GM10266 (cell line): ENCODE measurements around the gene PTPRN2.

ENCODE experiments used
- DNase-seq: peaks from one replicate; pipeline ENCODE4 v3.0.0; 2012; ENCODE audit errors: extremely low spot score
- TF ChIP-seq, protein P1 (sequence below): IDR thresholded peaks from 2 replicates; pipeline ENCODE4 v1.5.1; 2012; ENCODE audit warnings: mild to moderate bottlenecking, low read depth; ENCODE audit not compliant: control insufficient read depth, insufficient read depth; ENCODE audit errors: missing control alignments

Gene PTPRN2

DNA sequence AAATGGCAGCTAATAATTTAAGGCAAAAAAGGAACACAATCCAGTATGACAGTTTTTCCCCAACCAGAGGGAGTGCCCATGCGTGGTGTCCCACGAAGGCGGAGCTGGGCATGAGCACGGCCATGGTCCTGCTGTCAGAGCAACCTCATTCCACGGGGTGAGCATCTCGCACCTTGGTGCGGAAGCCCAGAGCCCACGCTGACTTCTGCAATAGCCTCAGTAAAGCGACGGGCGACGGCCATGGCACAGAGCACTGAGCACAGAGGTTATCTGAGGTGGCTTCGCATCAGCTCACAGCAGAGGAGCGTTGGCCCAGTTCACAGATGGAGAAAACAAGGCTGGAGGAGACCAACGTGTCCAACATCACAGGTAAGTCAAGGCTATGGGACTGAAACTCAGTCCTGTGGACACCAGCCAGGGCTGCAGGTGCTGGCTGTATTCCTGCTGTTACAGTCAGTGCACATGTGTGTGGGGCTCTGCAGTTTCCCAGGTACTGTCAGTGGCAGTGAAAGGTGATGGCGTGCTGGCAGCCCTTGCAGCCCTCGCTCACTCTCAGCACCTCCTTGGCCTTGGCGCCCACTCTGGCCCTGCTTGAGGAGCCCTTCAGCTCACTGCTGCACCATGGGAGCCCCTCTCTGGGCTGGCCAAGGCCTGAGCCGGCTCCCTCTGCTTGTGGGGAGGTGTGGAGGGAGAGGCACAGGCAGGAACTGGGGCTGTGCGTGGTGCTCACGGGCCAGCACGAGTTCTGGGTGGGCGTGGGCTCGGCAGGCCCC, 525.6 kb downstream of the PTPRN2 start:
- TF ChIP-seq, protein P1, sequence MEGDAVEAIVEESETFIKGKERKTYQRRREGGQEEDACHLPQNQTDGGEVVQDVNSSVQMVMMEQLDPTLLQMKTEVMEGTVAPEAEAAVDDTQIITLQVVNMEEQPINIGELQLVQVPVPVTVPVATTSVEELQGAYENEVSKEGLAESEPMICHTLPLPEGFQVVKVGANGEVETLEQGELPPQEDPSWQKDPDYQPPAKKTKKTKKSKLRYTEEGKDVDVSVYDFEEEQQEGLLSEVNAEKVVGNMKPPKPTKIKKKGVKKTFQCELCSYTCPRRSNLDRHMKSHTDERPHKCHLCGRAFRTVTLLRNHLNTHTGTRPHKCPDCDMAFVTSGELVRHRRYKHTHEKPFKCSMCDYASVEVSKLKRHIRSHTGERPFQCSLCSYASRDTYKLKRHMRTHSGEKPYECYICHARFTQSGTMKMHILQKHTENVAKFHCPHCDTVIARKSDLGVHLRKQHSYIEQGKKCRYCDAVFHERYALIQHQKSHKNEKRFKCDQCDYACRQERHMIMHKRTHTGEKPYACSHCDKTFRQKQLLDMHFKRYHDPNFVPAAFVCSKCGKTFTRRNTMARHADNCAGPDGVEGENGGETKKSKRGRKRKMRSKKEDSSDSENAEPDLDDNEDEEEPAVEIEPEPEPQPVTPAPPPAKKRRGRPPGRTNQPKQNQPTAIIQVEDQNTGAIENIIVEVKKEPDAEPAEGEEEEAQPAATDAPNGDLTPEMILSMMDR = no peak
- DNase-seq = no peak

DNA sequence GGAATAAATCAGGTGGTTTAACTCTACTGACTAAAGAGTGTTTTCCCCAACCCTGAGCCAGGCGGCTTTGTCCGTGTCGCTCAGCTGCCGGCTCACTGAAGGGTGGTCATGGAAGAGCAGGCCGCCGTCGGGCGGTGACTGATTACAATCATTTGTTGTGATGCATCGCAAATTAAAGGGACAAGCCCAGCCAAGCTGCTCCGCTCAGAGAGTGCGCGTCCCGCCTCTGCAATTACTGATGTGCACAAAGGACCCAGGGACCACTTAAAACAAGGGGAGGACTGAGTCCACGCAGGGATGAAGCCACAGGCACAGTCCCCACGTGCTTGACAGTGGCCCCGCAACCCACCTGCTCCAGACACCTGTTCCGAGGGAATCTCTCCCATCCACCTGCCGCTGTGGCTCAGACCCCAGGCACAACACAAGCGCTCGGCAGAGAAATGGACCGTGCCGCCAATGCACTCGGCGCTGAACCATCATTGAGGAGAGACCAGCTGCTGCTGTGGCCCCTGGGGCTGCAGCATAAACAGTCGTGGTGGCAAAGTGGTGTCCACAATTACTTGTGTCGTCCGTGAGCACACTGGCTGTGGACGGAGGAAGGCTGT, 526.5 kb downstream of the PTPRN2 start:
- TF ChIP-seq, protein P1 = no peak
- no peak for DNase-seq

DNA sequence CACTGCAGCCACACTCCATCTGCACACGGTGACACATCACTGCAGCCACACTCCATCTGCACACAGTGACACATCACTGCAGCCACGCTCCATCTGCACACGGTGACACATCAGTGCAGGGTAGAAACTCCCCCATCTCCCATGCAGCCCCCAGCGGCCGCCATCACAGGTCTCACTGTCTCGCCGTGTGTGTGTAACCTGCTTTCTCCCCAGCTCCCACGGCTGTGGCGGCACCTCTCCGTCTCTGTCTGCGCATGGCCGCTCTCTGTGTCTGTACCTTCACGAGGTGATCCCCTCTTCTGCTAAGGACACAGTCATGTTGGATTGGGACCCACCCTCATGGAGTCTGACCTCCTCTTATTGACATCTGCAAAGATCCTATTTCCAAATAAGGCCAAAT, 527.4 kb downstream of the PTPRN2 start:
- DNase-seq = no peak
- TF ChIP-seq, protein P1 = no peak

DNA sequence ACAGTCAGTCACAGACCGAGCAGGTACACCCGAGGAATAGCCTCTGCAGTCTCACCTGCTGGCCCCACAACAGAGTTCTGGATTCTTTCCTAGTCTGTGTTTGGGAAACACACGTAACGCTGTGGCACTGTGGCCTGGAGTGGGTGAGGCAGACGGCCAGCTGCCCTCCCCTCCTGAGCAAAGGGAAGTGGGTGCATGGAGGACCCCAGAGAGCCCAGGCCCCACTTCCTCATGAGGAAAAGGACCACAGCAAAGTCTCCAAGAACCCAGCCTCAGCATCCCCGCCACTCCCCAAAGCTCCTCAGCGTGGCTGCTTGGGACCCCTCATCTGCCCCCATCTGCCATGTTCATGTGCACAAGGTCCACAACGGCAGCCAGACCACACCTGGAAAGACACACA, 530.2 kb downstream of the PTPRN2 start:
- TF ChIP-seq, protein P1 = no peak
- DNase-seq = no peak

DNA sequence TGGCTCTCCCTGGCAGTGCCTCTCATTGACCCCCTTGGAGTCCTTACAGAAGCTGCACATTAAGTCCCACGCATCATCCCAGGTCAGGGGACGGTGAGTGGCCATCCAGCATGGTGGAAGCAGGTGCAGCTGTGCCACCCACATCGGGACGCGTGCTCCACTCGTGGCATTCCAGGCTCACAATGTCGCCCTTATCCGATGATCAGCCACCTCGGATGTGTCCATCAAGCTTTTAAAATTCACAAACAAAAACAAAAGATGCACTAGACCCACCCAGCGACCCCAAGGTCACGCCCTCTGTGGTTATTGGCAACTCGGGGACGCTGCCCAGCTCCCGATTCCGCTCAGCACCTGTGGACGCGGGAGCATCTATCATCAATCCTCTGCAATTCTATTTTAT, 530.9 kb downstream of the PTPRN2 start:
- TF ChIP-seq, protein P1 = no peak
- no peak for DNase-seq

DNA sequence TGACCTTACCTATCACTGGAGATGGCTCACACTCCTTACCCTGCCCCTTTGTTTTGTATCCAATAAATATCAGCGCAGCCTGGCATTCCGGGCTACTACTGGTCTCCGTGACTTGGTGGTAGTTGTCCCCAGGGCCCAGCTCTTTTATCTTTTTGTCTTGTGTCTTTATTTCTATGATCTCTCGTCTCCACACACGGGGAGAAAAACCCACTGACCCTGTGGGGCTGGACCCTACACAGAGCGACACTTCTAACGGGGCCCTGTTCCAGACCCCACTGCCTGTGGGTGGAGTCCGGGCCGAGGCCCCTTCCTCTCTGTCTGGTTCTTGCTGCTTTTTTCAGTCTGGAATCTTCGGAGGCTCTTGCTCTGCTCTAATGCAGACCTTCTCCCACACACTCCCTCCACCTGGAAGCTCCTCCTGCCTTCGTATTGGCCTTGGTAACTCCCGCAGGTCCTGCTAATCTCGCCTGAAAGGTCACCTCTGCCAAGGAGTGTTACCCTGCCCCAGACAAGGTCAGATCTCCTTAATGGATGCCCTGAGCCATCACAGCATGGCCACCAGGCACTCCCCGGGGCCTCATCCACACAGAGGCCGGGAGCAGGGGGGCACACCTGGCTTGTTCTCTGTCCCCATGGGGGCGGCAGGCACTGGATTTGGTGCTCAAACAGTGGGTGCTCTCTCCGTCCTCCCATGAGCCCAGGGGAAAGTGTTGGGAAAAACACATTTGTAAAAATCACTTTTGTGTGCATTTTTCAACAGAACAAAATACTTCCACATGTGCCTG, 531.7 kb downstream of the PTPRN2 start:
- no peak for DNase-seq
- TF ChIP-seq, protein P1 = no peak

DNA sequence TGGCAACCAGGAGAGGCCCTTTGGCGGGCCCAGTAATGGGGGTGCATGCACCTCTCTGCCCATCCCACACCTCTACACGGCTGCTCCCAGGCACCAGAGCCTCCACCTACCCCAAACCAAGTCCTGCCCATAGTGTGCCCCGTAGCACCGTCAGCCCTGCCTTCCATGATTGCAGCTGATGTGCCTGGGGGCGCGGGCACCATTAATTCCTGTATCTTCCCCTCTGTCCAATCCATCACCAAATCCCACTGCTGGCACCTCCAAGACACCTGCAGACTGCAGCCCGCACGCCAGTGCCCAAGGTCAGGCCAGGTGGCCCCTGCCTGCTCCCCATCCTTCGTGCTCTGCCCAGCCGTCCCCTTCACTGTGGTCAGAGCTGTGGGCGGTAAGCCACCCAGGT, 533.0 kb downstream of the PTPRN2 start:
- TF ChIP-seq, protein P1 = no peak
- no peak for DNase-seq
